ENCODE measurements around the gene EPC2. TPM values are rescaled to one million over a fixed set of nuclear protein-coding genes. Genes with fewer than 3 reads are reported as not detected.

The EPC2 gene
- total and polyA plus RNA-seq, 2 experiments from 2014 or later: 4.2 to 20.0 TPM

GRCh38 chr2:148752977-148753376, 108.4 kb downstream of the EPC2 start:
- Histone ChIP-seq H3K36me3 (ENCODE audit: low read depth) (no peaks in the 10 kb centered on the region), H3K4me3 (no peak overlapping the region), H2AFZ (no peak overlapping the region), H3K9ac (no peak overlapping the region), H3K9me2 (ENCODE audit: insufficient read depth) (no peaks in the 10 kb centered on the region), H3K27me3 (replicated peaks; ENCODE audit: insufficient read depth) (no peaks in the 10 kb centered on the region), H3K9me3 (ENCODE audit: low read depth) (no peaks in the 10 kb centered on the region), H3K4me2 (ENCODE audit: unreplicated experiment) (no peak overlapping the region), H3K79me2 (ENCODE audit: insufficient read depth) (peaks cover 39% of the 10 kb centered on the region), H3F3A (ENCODE audit: insufficient read depth) (peaks cover 16% of the 10 kb centered on the region), H4K20me1 (ENCODE audit: insufficient read depth) (no peaks in the 10 kb centered on the region), H3K4me1 (ENCODE audit: insufficient read depth) (peaks cover 16% of the 10 kb centered on the region), H3K27ac (no peak overlapping the region)
- no peak for DNase-seq
- 96 to 99% methylated on average over 3 of the region's 3 CpGs for WGBS, 2 experiments (ENCODE audit: low coverage in 1 of 2, low lambda C conversion rate in 2 of 2, missing lambda C conversion rate in 2 of 2)
- in situ Hi-C loops (cut with MboI): no loop called here
- TF ChIP-seq EZH2 (IDR thresholded peaks at IDR 0.05; ENCODE audit: insufficient read depth, poor library complexity, severe bottlenecking) (no peak), EZH2phosphoT487 (IDR thresholded peaks at IDR 0.05; ENCODE audit: insufficient read depth, low read depth) (no peak)

DNA sequence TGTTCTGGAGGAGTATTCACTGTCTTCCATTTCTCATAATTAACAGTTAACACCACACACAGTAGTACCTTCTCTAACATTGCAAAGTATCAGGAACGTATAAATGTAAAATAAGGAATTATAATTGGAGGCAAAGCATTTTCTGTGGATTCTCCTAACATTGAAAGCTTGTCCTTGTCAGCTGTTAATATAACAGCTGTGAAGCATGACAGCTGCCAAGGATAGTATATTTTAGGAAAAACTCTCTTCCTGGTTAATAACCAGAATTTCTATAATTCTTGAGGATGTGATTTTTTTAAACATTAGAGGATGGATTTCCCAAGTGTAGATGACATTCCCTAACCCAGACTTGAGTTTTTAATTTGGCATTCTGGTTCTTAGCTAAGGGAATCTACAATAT, 110.3 kb downstream of the EPC2 start:
- H3K27me3 ChIP-seq (replicated peaks; ENCODE audit: insufficient read depth): no peaks in the 10 kb centered on the region
- H3K4me2 ChIP-seq (ENCODE audit: unreplicated experiment): no peak overlapping the region
- H3K9me2 ChIP-seq (ENCODE audit: insufficient read depth): no peaks in the 10 kb centered on the region
- peaks cover 16% of the 10 kb centered on the region for H3F3A ChIP-seq (ENCODE audit: insufficient read depth)
- H4K20me1 ChIP-seq (ENCODE audit: insufficient read depth): no peaks in the 10 kb centered on the region
- TF ChIP-seq EZH2 (IDR thresholded peaks at IDR 0.05; ENCODE audit: insufficient read depth, poor library complexity, severe bottlenecking) (no peak), EZH2phosphoT487 (IDR thresholded peaks at IDR 0.05; ENCODE audit: insufficient read depth, low read depth) (no peak)
- no peaks in the 10 kb centered on the region for H3K9me3 ChIP-seq (ENCODE audit: low read depth)
- in situ Hi-C loops (cut with MboI): no loop called here
- H3K9ac ChIP-seq: no peak overlapping the region
- H3K4me3 ChIP-seq: no peak overlapping the region
- peaks cover 16% of the 10 kb centered on the region for H3K4me1 ChIP-seq (ENCODE audit: insufficient read depth)
- no peak overlapping the region for H2AFZ ChIP-seq
- no peaks in the 10 kb centered on the region for H3K36me3 ChIP-seq (ENCODE audit: low read depth)
- DNase-seq: no peak
- 83 to 88% methylated on average over 1 of the region's 1 CpG for WGBS, 2 experiments (ENCODE audit: low coverage in 1 of 2, low lambda C conversion rate in 2 of 2, missing lambda C conversion rate in 2 of 2)
- no peak overlapping the region for H3K27ac ChIP-seq
- peaks cover 37% of the 10 kb centered on the region for H3K79me2 ChIP-seq (ENCODE audit: insufficient read depth)

GRCh38 chr2:148756292-148756975, 111.9 kb downstream of the EPC2 start:
- no peaks in the 10 kb centered on the region for H3K36me3 ChIP-seq (ENCODE audit: low read depth)
- no peak overlapping the region for H2AFZ ChIP-seq
- no peaks in the 10 kb centered on the region for H3K27me3 ChIP-seq (replicated peaks; ENCODE audit: insufficient read depth)
- no peaks in the 10 kb centered on the region for H4K20me1 ChIP-seq (ENCODE audit: insufficient read depth)
- DNase-seq: peak; percentile 81
- H3K9me2 ChIP-seq (ENCODE audit: insufficient read depth): no peaks in the 10 kb centered on the region
- peaks cover 39% of the 10 kb centered on the region for H3K79me2 ChIP-seq (ENCODE audit: insufficient read depth)
- 0 out of 2 replicates have a peak overlapping the region, but pooled peaks have one; percentile 25 for H3K4me3 ChIP-seq
- peaks cover 16% of the 10 kb centered on the region for H3K4me1 ChIP-seq (ENCODE audit: insufficient read depth)
- 27 to 31% methylated on average over 4 of the region's 4 CpGs for WGBS, 2 experiments (ENCODE audit: low coverage in 1 of 2, low lambda C conversion rate in 2 of 2, missing lambda C conversion rate in 2 of 2)
- peak overlapping the region; percentile 52 for H3K27ac ChIP-seq
- H3F3A ChIP-seq (ENCODE audit: insufficient read depth): peaks cover 16% of the 10 kb centered on the region
- H3K9me3 ChIP-seq (ENCODE audit: low read depth): no peaks in the 10 kb centered on the region
- in situ Hi-C loops (cut with MboI): no loop called here
- TF ChIP-seq EZH2 (IDR thresholded peaks at IDR 0.05; ENCODE audit: insufficient read depth, poor library complexity, severe bottlenecking) (no peak), EZH2phosphoT487 (IDR thresholded peaks at IDR 0.05; ENCODE audit: insufficient read depth, low read depth) (no peak)
- H3K4me2 ChIP-seq (ENCODE audit: unreplicated experiment): peak overlapping the region; percentile 52
- H3K9ac ChIP-seq: 0 out of 2 replicates have a peak overlapping the region, but pooled peaks have one; percentile 6

DNA sequence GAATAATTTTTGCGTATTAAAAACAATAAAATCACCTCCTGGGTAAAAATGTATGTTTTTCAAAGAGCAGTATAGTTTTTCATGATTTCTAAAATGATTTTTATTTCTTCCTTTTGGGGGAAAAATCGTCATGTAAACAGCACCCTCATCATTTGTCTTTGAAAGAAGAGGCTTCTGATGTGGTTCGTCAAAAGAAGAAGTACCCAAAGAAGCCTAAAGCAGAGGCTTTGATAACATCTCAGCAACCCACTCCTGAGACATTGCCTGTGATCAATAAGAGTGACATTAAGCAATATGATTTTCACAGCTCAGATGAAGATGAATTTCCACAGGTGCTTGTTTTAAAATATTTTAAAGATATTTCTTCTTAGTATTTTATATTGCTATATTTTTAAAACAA, 120.3 kb downstream of the EPC2 start:
- no peak for DNase-seq
- H3F3A ChIP-seq (ENCODE audit: insufficient read depth): no peaks in the 10 kb centered on the region; the same call in 1 of the 2 replicates
- no peaks in the 10 kb centered on the region for H3K9me3 ChIP-seq (ENCODE audit: low read depth)
- WGBS, 2 experiments (ENCODE audit: low coverage in 1 of 2, low lambda C conversion rate in 2 of 2, missing lambda C conversion rate in 2 of 2): 78 to 86% methylated on average over 3 of the region's 3 CpGs
- in situ Hi-C loops (cut with MboI): no loop called here
- no peak overlapping the region for H3K4me3 ChIP-seq
- H3K4me1 ChIP-seq (ENCODE audit: insufficient read depth): no peaks in the 10 kb centered on the region
- H3K79me2 ChIP-seq (ENCODE audit: insufficient read depth): peaks cover 30% of the 10 kb centered on the region; the same call in 1 of the 2 replicates
- H3K9ac ChIP-seq: no peak overlapping the region
- no peaks in the 10 kb centered on the region for H3K9me2 ChIP-seq (ENCODE audit: insufficient read depth)
- H4K20me1 ChIP-seq (ENCODE audit: insufficient read depth): no peaks in the 10 kb centered on the region
- H3K4me2 ChIP-seq (ENCODE audit: unreplicated experiment): no peak overlapping the region
- TF ChIP-seq EZH2phosphoT487 (IDR thresholded peaks at IDR 0.05; ENCODE audit: insufficient read depth, low read depth) (no peak), EZH2 (IDR thresholded peaks at IDR 0.05; ENCODE audit: insufficient read depth, poor library complexity, severe bottlenecking) (no peak)
- H2AFZ ChIP-seq: no peak overlapping the region
- H3K27ac ChIP-seq: no peak overlapping the region
- H3K27me3 ChIP-seq (replicated peaks; ENCODE audit: insufficient read depth): no peaks in the 10 kb centered on the region
- H3K36me3 ChIP-seq (ENCODE audit: low read depth): peaks cover 23% of the 10 kb centered on the region

Data from GM23248 (cell line).